IPS DF 4.7 (cell line): ENCODE measurements around the gene LRP1B.
"Not testable (repeated sequence)": the region's sequence is repeated elsewhere in the genome, so short reads cannot be mapped to it uniquely, and the experiment has no call there.

Experiments used
- DNase-seq: peaks from one replicate; pipeline ENCODE4 v3.0.0-alpha.2; 2013; ENCODE audit warnings: low spot score; ENCODE audit errors: extremely low read depth

LRP1B gene

GRCh38 chr2:140489193-140489592, 1641.6 kb downstream of the LRP1B start:
- no peak for DNase-seq

- no peak for DNase-seq
Measured at GRCh38 chr2:140481136-140481535, 1649.7 kb downstream of the LRP1B start.

GRCh38 chr2:140473851-140474250, 1657.0 kb downstream of the LRP1B start:
- DNase-seq, result no peak

- DNase-seq, result no peak
Measured at GRCh38 chr2:140472676-140473075, 1658.1 kb downstream of the LRP1B start.

- no peak for DNase-seq
Measured at GRCh38 chr2:140465301-140465700, 1665.5 kb downstream of the LRP1B start.

- DNase-seq, result no peak
Measured at GRCh38 chr2:140462990-140463389, 1667.8 kb downstream of the LRP1B start.

GRCh38 chr2:140457483-140457882, 1673.3 kb downstream of the LRP1B start:
- DNase-seq, result no peak

- no peak for DNase-seq
Measured at GRCh38 chr2:140455315-140455714, 1675.5 kb downstream of the LRP1B start.

GRCh38 chr2:140454717-140455116, 1676.1 kb downstream of the LRP1B start:
- DNase-seq, result no peak

GRCh38 chr2:140451324-140451723, 1679.5 kb downstream of the LRP1B start:
- DNase-seq, result no peak

- no peak for DNase-seq
Measured at GRCh38 chr2:140442319-140442718, 1688.5 kb downstream of the LRP1B start.

- DNase-seq, result no peak
Measured at GRCh38 chr2:140440815-140441214, 1690.0 kb downstream of the LRP1B start.

GRCh38 chr2:140436936-140437335, 1693.9 kb downstream of the LRP1B start:
- no peak for DNase-seq

- DNase-seq, result not testable (repeated sequence)
Measured at GRCh38 chr2:140427033-140427432, 1703.8 kb downstream of the LRP1B start.

- no peak for DNase-seq
Measured at GRCh38 chr2:140424471-140424870, 1706.3 kb downstream of the LRP1B start.

GRCh38 chr2:140422759-140423158, 1708.1 kb downstream of the LRP1B start:
- no peak for DNase-seq

- DNase-seq, result no peak
Measured at GRCh38 chr2:140417504-140417903, 1713.3 kb downstream of the LRP1B start.

GRCh38 chr2:140416577-140416976, 1714.2 kb downstream of the LRP1B start:
- no peak for DNase-seq

- not testable (repeated sequence) for DNase-seq
Measured at GRCh38 chr2:140415035-140415434, 1715.8 kb downstream of the LRP1B start.

- DNase-seq, result no peak
Measured at GRCh38 chr2:140410695-140411094, 1720.1 kb downstream of the LRP1B start.

- DNase-seq, result no peak
Measured at GRCh38 chr2:140401056-140401455, 1729.8 kb downstream of the LRP1B start.

GRCh38 chr2:140392824-140393223, 1738.0 kb downstream of the LRP1B start:
- DNase-seq, result no peak

GRCh38 chr2:140384946-140385345, 1745.9 kb downstream of the LRP1B start:
- no peak for DNase-seq

GRCh38 chr2:140383781-140384180, 1747.0 kb downstream of the LRP1B start:
- DNase-seq, result no peak
